Keratinocyte (primary cell): ENCODE measurements around the gene ABCA3.
"Not testable (repeated sequence)": the region's sequence is repeated elsewhere in the genome, so short reads cannot be mapped to it uniquely, and the experiment has no call there.

Source experiments
- EZH2 ChIP-seq: IDR thresholded peaks from one replicate; pipeline ENCODE4 v1.6.1; 2012; ENCODE audit warnings: inconsistent platforms, mild to moderate bottlenecking, low read length, moderate library complexity
- TF ChIP-seq, protein P1 (sequence below), 3 experiments: IDR thresholded peaks in 1 of 3; conservative IDR thresholded peaks in 1 of 3; optimal IDR thresholded peaks in 1 of 3; 2 replicates in 2 of 3; 3 replicates in 1 of 3; pipeline versions ENCODE3 to v1.5.1; 2011; ENCODE audit warnings: low read length in 3 of 3, mild to moderate bottlenecking in 3 of 3, moderate library complexity in 2 of 3, control low read depth in 1 of 3, inconsistent platforms in 1 of 3; ENCODE audit not compliant: insufficient read depth in 2 of 3; ENCODE audit errors: extremely low read depth in 1 of 3

GRCh38 chr16:2263026-2263425 is 77.5 kb downstream of the ABCA3 start:
- TF ChIP-seq, protein P1, sequence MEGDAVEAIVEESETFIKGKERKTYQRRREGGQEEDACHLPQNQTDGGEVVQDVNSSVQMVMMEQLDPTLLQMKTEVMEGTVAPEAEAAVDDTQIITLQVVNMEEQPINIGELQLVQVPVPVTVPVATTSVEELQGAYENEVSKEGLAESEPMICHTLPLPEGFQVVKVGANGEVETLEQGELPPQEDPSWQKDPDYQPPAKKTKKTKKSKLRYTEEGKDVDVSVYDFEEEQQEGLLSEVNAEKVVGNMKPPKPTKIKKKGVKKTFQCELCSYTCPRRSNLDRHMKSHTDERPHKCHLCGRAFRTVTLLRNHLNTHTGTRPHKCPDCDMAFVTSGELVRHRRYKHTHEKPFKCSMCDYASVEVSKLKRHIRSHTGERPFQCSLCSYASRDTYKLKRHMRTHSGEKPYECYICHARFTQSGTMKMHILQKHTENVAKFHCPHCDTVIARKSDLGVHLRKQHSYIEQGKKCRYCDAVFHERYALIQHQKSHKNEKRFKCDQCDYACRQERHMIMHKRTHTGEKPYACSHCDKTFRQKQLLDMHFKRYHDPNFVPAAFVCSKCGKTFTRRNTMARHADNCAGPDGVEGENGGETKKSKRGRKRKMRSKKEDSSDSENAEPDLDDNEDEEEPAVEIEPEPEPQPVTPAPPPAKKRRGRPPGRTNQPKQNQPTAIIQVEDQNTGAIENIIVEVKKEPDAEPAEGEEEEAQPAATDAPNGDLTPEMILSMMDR (optimal IDR thresholded peaks at IDR 0.05 in 1 of 3, IDR thresholded peaks at IDR 0.05 in 1 of 3, conservative IDR thresholded peaks at IDR 0.05 in 1 of 3; ENCODE audit: extremely low read depth in 1 of 3, insufficient read depth in 2 of 3, low read length in 3 of 3) = not testable (repeated sequence)
- TF ChIP-seq EZH2 = not testable (repeated sequence)
